Measurements from ENCODE around the gene RUNX2.
"Not testable (repeated sequence)": the region's sequence is repeated elsewhere in the genome, so short reads cannot be mapped to it uniquely, and the experiment has no call there.

RUNX2 gene

GRCh38 chr6:45555981-45556771, 228.0 kb downstream of the RUNX2 start:
- DNase-seq (ENCODE audit: low read depth in 2 of 2): no peak

GRCh38 chr6:45556828-45557227, 228.7 kb downstream of the RUNX2 start:
- no peak for DNase-seq (ENCODE audit: low read depth in 2 of 2)

- no peak for DNase-seq (ENCODE audit: low read depth in 2 of 2)
These were observed 229.3 kb downstream of the RUNX2 start for GRCh38 chr6:45557454-45557853.

- DNase-seq (ENCODE audit: low read depth in 2 of 2): no peak
These were observed 230.7 kb downstream of the RUNX2 start for GRCh38 chr6:45558858-45559257.

GRCh38 chr6:45560321-45560820, 232.2 kb downstream of the RUNX2 start:
- not testable (repeated sequence) for DNase-seq (ENCODE audit: low read depth in 2 of 2)

- DNase-seq (ENCODE audit: low read depth in 2 of 2): no peak
These were observed 234.0 kb downstream of the RUNX2 start for GRCh38 chr6:45562171-45562570.

GRCh38 chr6:45563041-45563440, 234.9 kb downstream of the RUNX2 start:
- no peak for DNase-seq (ENCODE audit: low read depth in 2 of 2)

GRCh38 chr6:45563844-45564243, 235.7 kb downstream of the RUNX2 start:
- no peak for DNase-seq (ENCODE audit: low read depth in 2 of 2)

GRCh38 chr6:45566882-45567281, 238.8 kb downstream of the RUNX2 start:
- DNase-seq (ENCODE audit: low read depth in 2 of 2): no peak

- DNase-seq (ENCODE audit: low read depth in 2 of 2): no peak
These were observed 239.7 kb downstream of the RUNX2 start for GRCh38 chr6:45567879-45568278.

- DNase-seq (ENCODE audit: low read depth in 2 of 2): no peak
These were observed 240.5 kb downstream of the RUNX2 start for GRCh38 chr6:45568626-45569025.

GRCh38 chr6:45569210-45569945, 241.2 kb downstream of the RUNX2 start:
- DNase-seq (ENCODE audit: low read depth in 2 of 2): no peak

- DNase-seq (ENCODE audit: low read depth in 2 of 2): no peak
These were observed 243.0 kb downstream of the RUNX2 start for GRCh38 chr6:45571159-45571558.

GRCh38 chr6:45572833-45573232, 244.7 kb downstream of the RUNX2 start:
- no peak for DNase-seq (ENCODE audit: low read depth in 2 of 2)

GRCh38 chr6:45574014-45574461, 245.9 kb downstream of the RUNX2 start:
- DNase-seq (ENCODE audit: low read depth in 2 of 2): no peak

GRCh38 chr6:45574885-45575284, 246.8 kb downstream of the RUNX2 start:
- DNase-seq (ENCODE audit: low read depth in 2 of 2): no peak

GRCh38 chr6:45576648-45577624, 248.8 kb downstream of the RUNX2 start:
- DNase-seq (ENCODE audit: low read depth in 2 of 2): no peak

- DNase-seq (ENCODE audit: low read depth in 2 of 2): no peak
These were observed 249.8 kb downstream of the RUNX2 start for GRCh38 chr6:45577836-45578504.

- no peak for DNase-seq (ENCODE audit: low read depth in 2 of 2)
These were observed 256.0 kb downstream of the RUNX2 start for GRCh38 chr6:45584127-45584526.

GRCh38 chr6:45586216-45587171, 258.4 kb downstream of the RUNX2 start:
- DNase-seq (ENCODE audit: low read depth in 2 of 2): peak in 1 of 2 donors; percentile 13

All from stimulated activated CD4-positive, alpha-beta T cell treated with anti-CD3 and anti-CD28 coated beads, Interleukin-1b, Interleukin-23, amount 100 ng/mL, for 1 hour (primary cell).